ENCODE measurements around the gene SGK1.
"Not testable (repeated sequence)": the region's sequence is repeated elsewhere in the genome, so short reads cannot be mapped to it uniquely, and the experiment has no call there.

DNA sequence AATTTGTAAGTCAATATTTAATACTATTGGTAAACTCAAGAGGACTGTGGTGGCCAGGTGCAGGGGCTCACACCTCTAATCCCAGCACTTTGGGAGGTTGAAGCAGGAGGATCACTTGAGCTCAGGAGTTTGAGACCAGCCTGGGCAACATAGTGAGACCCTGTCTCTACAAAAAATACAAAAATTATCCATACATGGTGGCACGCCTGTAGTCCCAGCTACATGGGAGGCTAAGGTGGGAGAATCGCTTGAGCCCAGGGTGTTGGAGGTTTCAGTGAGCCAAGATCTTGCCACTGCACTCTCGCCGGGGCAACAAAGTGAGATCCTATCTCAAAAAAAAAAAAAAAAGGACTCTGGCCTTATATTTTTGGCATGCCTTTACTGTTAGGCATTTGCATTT lies 137.4 kb downstream of the SGK1 start:
- TF ChIP-seq MYC (IDR thresholded peaks at IDR 0.05; ENCODE audit: low read depth, low read length); POLR2A (IDR thresholded peaks at IDR 0.05; ENCODE audit: extremely low read depth, insufficient read length): not testable (repeated sequence)
- TF ChIP-seq, protein P1, sequence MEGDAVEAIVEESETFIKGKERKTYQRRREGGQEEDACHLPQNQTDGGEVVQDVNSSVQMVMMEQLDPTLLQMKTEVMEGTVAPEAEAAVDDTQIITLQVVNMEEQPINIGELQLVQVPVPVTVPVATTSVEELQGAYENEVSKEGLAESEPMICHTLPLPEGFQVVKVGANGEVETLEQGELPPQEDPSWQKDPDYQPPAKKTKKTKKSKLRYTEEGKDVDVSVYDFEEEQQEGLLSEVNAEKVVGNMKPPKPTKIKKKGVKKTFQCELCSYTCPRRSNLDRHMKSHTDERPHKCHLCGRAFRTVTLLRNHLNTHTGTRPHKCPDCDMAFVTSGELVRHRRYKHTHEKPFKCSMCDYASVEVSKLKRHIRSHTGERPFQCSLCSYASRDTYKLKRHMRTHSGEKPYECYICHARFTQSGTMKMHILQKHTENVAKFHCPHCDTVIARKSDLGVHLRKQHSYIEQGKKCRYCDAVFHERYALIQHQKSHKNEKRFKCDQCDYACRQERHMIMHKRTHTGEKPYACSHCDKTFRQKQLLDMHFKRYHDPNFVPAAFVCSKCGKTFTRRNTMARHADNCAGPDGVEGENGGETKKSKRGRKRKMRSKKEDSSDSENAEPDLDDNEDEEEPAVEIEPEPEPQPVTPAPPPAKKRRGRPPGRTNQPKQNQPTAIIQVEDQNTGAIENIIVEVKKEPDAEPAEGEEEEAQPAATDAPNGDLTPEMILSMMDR (IDR thresholded peaks at IDR 0.05; ENCODE audit: low read depth, low read length): not testable (repeated sequence)
- TF ChIP-seq, protein P2, sequence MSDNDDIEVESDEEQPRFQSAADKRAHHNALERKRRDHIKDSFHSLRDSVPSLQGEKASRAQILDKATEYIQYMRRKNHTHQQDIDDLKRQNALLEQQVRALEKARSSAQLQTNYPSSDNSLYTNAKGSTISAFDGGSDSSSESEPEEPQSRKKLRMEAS (IDR thresholded peaks at IDR 0.05; ENCODE audit: low read depth, low read length): not testable (repeated sequence)
